H9 (cell line): ENCODE measurements around the gene GOLT1A. TPM values are rescaled to one million over a fixed set of nuclear protein-coding genes. Genes with fewer than 3 reads are reported as not detected.

ENCODE experiments used
- DNase-seq: peaks from one replicate; pipeline ENCODE4 v3.0.0-alpha.2; 2017
- H2AFZ ChIP-seq: one replicate; pipeline ENCODE4 v1.6.1; 2013; ENCODE audit warnings: mild to moderate bottlenecking, low read length, control low read depth, moderate library complexity
- H2AK5ac ChIP-seq: 2 replicates; pipeline ENCODE4 v1.6.1; 2013; ENCODE audit warnings: low read length, control low read depth, mixed read lengths; ENCODE audit not compliant: insufficient read length
- H2BK120ac ChIP-seq: one replicate; pipeline ENCODE4 v1.6.1; 2013; ENCODE audit warnings: low read depth, mild to moderate bottlenecking, low read length, control low read depth, inconsistent platforms; ENCODE audit not compliant: poor library complexity, severe bottlenecking
- H2BK12ac ChIP-seq: 2 replicates; pipeline ENCODE4 v1.6.1; 2013; ENCODE audit warnings: low read length, control low read depth, mixed read lengths, low read depth; ENCODE audit not compliant: insufficient read length
- H2BK15ac ChIP-seq: 2 replicates; pipeline ENCODE4 v1.6.1; 2013; ENCODE audit warnings: low read depth, low read length, control low read depth
- H2BK20ac ChIP-seq: one replicate; pipeline ENCODE4 v1.6.1; 2013; ENCODE audit warnings: low read depth, mild to moderate bottlenecking, low read length, control low read depth, inconsistent platforms; ENCODE audit not compliant: poor library complexity, severe bottlenecking
- H2BK5ac ChIP-seq: 2 replicates; pipeline ENCODE4 v1.6.1; 2013; ENCODE audit warnings: low read length, control low read depth, mixed read lengths; ENCODE audit not compliant: insufficient read length
- H3K14ac ChIP-seq: 2 replicates; pipeline ENCODE4 v1.6.1; 2013; ENCODE audit warnings: low read length, control low read depth; ENCODE audit not compliant: insufficient read depth
- H3K18ac ChIP-seq: 2 replicates; pipeline ENCODE4 v1.6.1; 2013; ENCODE audit warnings: low read depth, mild to moderate bottlenecking, mixed read lengths, low read length, control low read depth; ENCODE audit not compliant: insufficient read length
- H3K23ac ChIP-seq: 2 replicates; pipeline ENCODE4 v1.6.1; 2013; ENCODE audit warnings: low read length, control low read depth, mixed read lengths, low read depth; ENCODE audit not compliant: insufficient read length
- H3K23me2 ChIP-seq: 2 replicates; pipeline ENCODE4 v1.6.1; 2013; ENCODE audit warnings: low read depth, mild to moderate bottlenecking, mixed read lengths, low read length, control low read depth; ENCODE audit not compliant: insufficient read length, poor library complexity, severe bottlenecking
- H3K27ac ChIP-seq: 2 replicates; pipeline ENCODE4 v1.5.1; 2013; ENCODE audit warnings: low read length, control low read depth, mixed read lengths, low read depth; ENCODE audit not compliant: insufficient read length
- H3K27me3 ChIP-seq: 2 replicates; pipeline ENCODE4 v1.6.1; 2013; ENCODE audit warnings: low read length, control low read depth, inconsistent platforms; ENCODE audit not compliant: insufficient read depth
- H3K4ac ChIP-seq: 2 replicates; pipeline ENCODE4 v1.6.1; 2013; ENCODE audit warnings: low read depth, mild to moderate bottlenecking, control low read depth, inconsistent platforms, low read length, moderate library complexity
- H3K4me1 ChIP-seq: 2 replicates; pipeline ENCODE4 v1.6.1; 2013; ENCODE audit warnings: low read length, control low read depth, inconsistent platforms; ENCODE audit not compliant: insufficient read depth
- H3K4me2 ChIP-seq: 2 replicates; pipeline ENCODE4 v1.6.1; 2013; ENCODE audit warnings: low read length, control low read depth, mixed read lengths; ENCODE audit not compliant: insufficient read length, insufficient read depth
- H3K56ac ChIP-seq: 2 replicates; pipeline ENCODE4 v1.6.1; 2013; ENCODE audit warnings: low read depth, mild to moderate bottlenecking, mixed read lengths, low read length, control low read depth; ENCODE audit not compliant: insufficient read length
- H3K79me1 ChIP-seq: 2 replicates; pipeline ENCODE4 v1.6.1; 2013; ENCODE audit warnings: low read depth, mild to moderate bottlenecking, moderate library complexity, low read length, control low read depth, inconsistent platforms; ENCODE audit not compliant: insufficient read depth, poor library complexity, severe bottlenecking
- H3K79me2 ChIP-seq: 2 replicates; pipeline ENCODE4 v1.6.1; 2013; ENCODE audit warnings: low read length, control low read depth, inconsistent platforms; ENCODE audit not compliant: insufficient read depth
- H3K9ac ChIP-seq: 2 replicates; pipeline ENCODE4 v1.6.1; 2013; ENCODE audit warnings: low read length, control low read depth, mixed read lengths; ENCODE audit not compliant: insufficient read length; ENCODE audit errors: extremely low read depth
- H3K9me3 ChIP-seq: one replicate; pipeline ENCODE4 v1.6.1; 2013; ENCODE audit warnings: low read depth, low read length, inconsistent platforms; ENCODE audit not compliant: control insufficient read depth
- H3T11ph ChIP-seq: one replicate; pipeline ENCODE4 v1.6.1; 2013; ENCODE audit warnings: mild to moderate bottlenecking, low read length, control low read depth, inconsistent platforms
- H4K20me1 ChIP-seq: one replicate; pipeline ENCODE4 v1.6.1; 2013; ENCODE audit not compliant: control insufficient read depth, insufficient read length, insufficient read depth
- H4K5ac ChIP-seq: 2 replicates; pipeline ENCODE4 v1.6.1; 2013; ENCODE audit warnings: low read depth, mild to moderate bottlenecking, mixed read lengths, low read length, control low read depth; ENCODE audit not compliant: insufficient read length
- H4K8ac ChIP-seq: replicated peaks from 2 replicates; pipeline ENCODE4 v1.6.1; 2013; ENCODE audit warnings: low read length, control low read depth, mixed read lengths, low read depth; ENCODE audit not compliant: insufficient read length
- H4K91ac ChIP-seq: 2 replicates; pipeline ENCODE4 v1.6.1; 2013; ENCODE audit warnings: low read depth, mild to moderate bottlenecking, moderate library complexity, mixed read lengths, low read length, control low read depth; ENCODE audit not compliant: insufficient read length
- H3K27ac Mint-ChIP-seq, 3 experiments: 2 replicates in 2 of 3; 3 replicates in 1 of 3; pipeline ENCODE4 v1.8.0; 2020 to 2021; ENCODE audit warnings: mixed read lengths in 3 of 3, mild to moderate bottlenecking in 1 of 3, moderate library complexity in 1 of 3
- H3K27me3 Mint-ChIP-seq: 2 replicates; pipeline ENCODE4 v1.8.0; 2021; ENCODE audit warnings: low read depth, mild to moderate bottlenecking, moderate library complexity, mixed read lengths
- H3K36me3 Mint-ChIP-seq, 3 experiments: 2 replicates in 2 of 3; 3 replicates in 1 of 3; pipeline ENCODE4 v1.8.0; 2020 to 2021; ENCODE audit warnings: low read depth in 3 of 3, mixed read lengths in 3 of 3; ENCODE audit not compliant: insufficient read depth in 1 of 3
- H3K4me1 Mint-ChIP-seq, 2 experiments: 2 replicates each; pipeline ENCODE4 v1.8.0; 2020; ENCODE audit warnings: mixed read lengths in 2 of 2
- H3K4me3 Mint-ChIP-seq, 2 experiments: 2 replicates in 1 of 2; 3 replicates in 1 of 2; pipeline ENCODE4 v1.8.0; 2020 to 2021; ENCODE audit warnings: mild to moderate bottlenecking in 2 of 2, mixed read lengths in 2 of 2, moderate library complexity in 1 of 2
- H3K9me3 Mint-ChIP-seq, 2 experiments: 2 replicates in 1 of 2; 3 replicates in 1 of 2; pipeline ENCODE4 v1.8.0; 2020; ENCODE audit warnings: mild to moderate bottlenecking in 2 of 2, mixed read lengths in 2 of 2, moderate library complexity in 1 of 2
- CTCF ChIP-seq: fragments of 200-600 bp; sonication (generic); conservative IDR thresholded peaks from 3 replicates; pipeline ENCODE4 v1.8.0; 2021; ENCODE audit warnings: antibody characterized with exemption, mild to moderate bottlenecking
- WGBS: extraction: QIAGEN DNeasy Blood & Tissue Kit; methylation state at CpG from one replicate; pipeline ENCODE4 v1.1.7; 2013; ENCODE audit warnings: missing lambda C conversion rate, low lambda C conversion rate, mixed read lengths; ENCODE audit not compliant: insufficient read length; ENCODE audit errors: extremely low coverage; 5-methylcytosine and 5-hydroxymethylcytosine counted together
- total RNA-seq: library from RNA; stranded (reverse); gene quantifications from 2 replicates; pipeline ENCODE4 v1.2.1, GENCODE V29; 2021

Gene GOLT1A
- total RNA-seq, 1 experiment from 2014 or later: 4.2 TPM

DNA sequence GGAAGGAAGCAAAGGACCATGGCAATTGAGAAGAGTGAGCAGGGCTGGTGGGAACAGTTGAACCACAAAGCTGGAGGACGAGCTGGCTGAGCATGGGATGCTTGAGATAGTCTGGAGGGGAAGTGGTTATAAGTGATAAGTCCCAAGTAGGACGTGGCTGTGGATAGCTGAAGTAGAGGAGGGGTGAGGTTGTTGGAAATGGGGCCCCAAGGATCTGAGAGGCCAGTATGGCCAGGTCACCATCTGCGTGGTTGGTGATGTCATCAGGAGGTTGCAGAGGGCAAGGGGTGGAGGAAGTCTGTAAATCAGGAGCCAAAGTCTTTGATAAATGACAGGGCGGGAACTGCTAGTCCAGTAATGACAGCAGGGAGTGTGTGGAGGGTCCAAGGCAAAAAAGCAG lies 36.7 kb downstream of the GOLT1A start:
- WGBS: no CpG with 5 or more reads among the region's 4 CpGs
- no peaks in the 10 kb centered on the region for H3K79me2 ChIP-seq

More for the DNA sequence above, 36.7 kb downstream of the GOLT1A start:
- Histone ChIP-seq H2BK120ac (no peak overlapping the region), H3K79me1 (no peaks in the 10 kb centered on the region), H2AK5ac (no peak overlapping the region), H2BK15ac (no peak overlapping the region), H3K56ac (no peak overlapping the region), H4K8ac (no peak overlapping the region), H2BK20ac (no peak overlapping the region), H3K4ac (no peak overlapping the region), H3K4me1 (no peaks in the 10 kb centered on the region), H4K91ac (no peak overlapping the region), H2BK5ac (no peak overlapping the region), H3K9ac (no peak overlapping the region), H3K18ac (no peak overlapping the region), H3K27me3 (no peaks in the 10 kb centered on the region), H3T11ph (no peak overlapping the region), H3K27ac (no peak overlapping the region), H3K23me2 (no peaks in the 10 kb centered on the region), H4K20me1 (no peaks in the 10 kb centered on the region), H3K4me2 (no peak overlapping the region), H3K23ac (no peak overlapping the region), H4K5ac (no peak overlapping the region), H3K14ac (no peak overlapping the region), H2BK12ac (no peak overlapping the region), H2AFZ (no peak overlapping the region), H3K9me3 (no peaks in the 10 kb centered on the region)
- no peak for TF ChIP-seq CTCF
- H3K4me3 Mint-ChIP-seq: no peak overlapping the region
- H3K4me1 Mint-ChIP-seq: no peaks in the 10 kb centered on the region
- peaks cover 34% of the 10 kb centered on the region for H3K27me3 Mint-ChIP-seq
- peaks cover 0 to 4% (median 0%) of the 10 kb centered on the region in 3 experiments; a peak in 2 of 7 replicates for H3K36me3 Mint-ChIP-seq
- H3K9me3 Mint-ChIP-seq: peaks cover 4 to 19% of the 10 kb centered on the region in 2 experiments; a peak in 3 of 5 replicates
- no peak for DNase-seq
- no peak overlapping the region for H3K27ac Mint-ChIP-seq
